AG09309 (cell line): ENCODE data around the gene BRSK1.

Experiments used
- DNase-seq: peaks from one replicate; pipeline ENCODE4 v3.0.0-alpha.2; 2010; ENCODE audit warnings: low read depth
- H3K4me3 ChIP-seq: 2 replicates; pipeline ENCODE4 v1.5.1; 2011; ENCODE audit warnings: mild to moderate bottlenecking, low read depth, low read length, moderate library complexity; ENCODE audit not compliant: control insufficient read depth
- TF ChIP-seq, protein P1 (sequence below): IDR thresholded peaks from 2 replicates; pipeline ENCODE4 v1.5.1; 2011; ENCODE audit warnings: mild to moderate bottlenecking, low read depth, low read length, inconsistent platforms; ENCODE audit not compliant: insufficient read depth, control insufficient read depth; ENCODE audit errors: missing control alignments

Gene BRSK1

DNA sequence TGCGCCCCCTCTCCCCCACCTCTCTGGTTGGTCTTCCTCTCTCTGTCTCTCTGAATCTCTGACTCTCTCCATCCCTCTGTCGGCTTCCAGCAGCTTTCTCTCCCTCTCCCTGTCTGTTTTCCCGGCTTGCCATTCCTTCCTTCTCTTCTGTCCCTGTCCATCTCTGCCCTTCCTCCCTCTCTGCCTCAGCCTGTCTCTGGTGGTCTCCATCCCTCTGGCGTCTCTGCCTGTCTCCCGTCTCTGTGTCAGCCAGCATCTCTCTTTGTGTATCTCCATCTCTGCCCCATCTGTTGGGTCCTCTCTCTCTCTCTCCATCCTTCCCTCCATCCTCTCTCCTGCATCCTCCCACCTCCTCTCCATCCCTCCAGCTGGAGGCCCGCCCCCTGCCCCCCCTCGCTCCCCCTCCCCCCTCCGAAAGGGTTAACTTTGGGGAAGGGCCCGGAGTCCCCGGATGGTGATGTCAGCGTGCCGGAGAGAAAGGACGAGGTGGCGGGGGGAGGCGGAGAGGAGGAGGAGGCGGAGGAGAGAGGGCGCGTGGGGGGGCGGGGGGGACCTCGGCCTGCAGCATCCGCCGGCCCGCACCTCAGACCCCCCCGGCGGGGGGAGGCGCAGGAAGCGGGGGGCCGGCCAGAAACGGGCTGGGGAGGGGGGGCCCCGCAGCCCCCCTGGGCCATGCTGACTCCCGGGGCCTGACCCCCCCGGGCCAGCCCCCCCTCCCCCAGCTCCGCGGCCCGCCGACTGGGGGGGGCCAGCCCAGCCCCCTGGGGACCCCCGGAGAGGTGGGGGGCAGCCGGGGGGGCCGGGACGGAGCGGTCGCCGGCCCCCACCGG, at the start of gene BRSK1:
BRSK1 (plus strand) TSS at position 450 of the 830 bp plus-strand sequence. CDS start 446 bp downstream, outside the sequence.
- TF ChIP-seq, protein P1, sequence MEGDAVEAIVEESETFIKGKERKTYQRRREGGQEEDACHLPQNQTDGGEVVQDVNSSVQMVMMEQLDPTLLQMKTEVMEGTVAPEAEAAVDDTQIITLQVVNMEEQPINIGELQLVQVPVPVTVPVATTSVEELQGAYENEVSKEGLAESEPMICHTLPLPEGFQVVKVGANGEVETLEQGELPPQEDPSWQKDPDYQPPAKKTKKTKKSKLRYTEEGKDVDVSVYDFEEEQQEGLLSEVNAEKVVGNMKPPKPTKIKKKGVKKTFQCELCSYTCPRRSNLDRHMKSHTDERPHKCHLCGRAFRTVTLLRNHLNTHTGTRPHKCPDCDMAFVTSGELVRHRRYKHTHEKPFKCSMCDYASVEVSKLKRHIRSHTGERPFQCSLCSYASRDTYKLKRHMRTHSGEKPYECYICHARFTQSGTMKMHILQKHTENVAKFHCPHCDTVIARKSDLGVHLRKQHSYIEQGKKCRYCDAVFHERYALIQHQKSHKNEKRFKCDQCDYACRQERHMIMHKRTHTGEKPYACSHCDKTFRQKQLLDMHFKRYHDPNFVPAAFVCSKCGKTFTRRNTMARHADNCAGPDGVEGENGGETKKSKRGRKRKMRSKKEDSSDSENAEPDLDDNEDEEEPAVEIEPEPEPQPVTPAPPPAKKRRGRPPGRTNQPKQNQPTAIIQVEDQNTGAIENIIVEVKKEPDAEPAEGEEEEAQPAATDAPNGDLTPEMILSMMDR: no peak
- peak within 1 kb of the TSS; percentile 47 for H3K4me3 ChIP-seq

DNA sequence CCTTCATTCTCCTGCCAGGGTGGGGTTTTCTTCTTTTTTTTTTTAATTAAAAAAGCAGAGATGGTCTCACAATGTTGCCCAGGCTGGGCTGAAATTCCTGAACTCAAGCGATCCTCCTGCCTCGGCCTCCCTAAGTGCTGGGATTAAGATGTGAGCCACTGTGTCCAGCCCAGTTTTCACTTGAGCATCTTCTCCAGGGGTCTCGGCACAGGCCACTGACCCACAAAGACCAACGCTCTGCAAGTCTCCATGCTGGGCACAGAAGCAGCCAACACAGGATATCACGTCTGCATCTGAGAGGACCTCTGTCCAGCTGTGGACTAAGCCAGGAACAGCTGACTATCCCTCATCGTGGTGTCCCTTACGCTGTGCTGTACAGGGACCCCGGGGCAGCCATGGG, 45.8 kb upstream of the BRSK1 start:
- no peak for DNase-seq
- H3K4me3 ChIP-seq: no peak overlapping the region
- TF ChIP-seq, protein P1: no peak

More for the DNA sequence above, at the start of gene BRSK1:
- DNase-seq: no peak

DNA sequence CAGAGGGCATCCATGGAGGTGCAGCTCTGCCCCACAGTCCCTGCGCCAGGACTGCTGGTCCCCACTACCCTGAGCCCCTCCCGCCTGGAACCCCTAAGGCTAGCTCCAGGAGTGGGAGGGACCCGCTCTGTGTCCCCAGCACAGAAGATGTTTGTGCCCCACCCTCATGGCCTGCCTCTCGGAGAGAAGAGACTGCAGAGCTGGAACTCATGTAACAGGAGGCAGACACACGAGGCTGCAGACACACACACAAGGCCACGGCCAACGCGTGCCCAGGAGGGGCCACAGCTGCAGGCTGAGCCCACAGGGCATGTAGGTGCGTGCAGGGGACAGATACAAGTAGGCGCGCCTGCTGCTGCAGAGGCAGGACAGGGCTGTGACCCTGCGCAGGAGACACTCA, 44.8 kb upstream of the BRSK1 start:
- H3K4me3 ChIP-seq: no peak overlapping the region
- DNase-seq: no peak
- TF ChIP-seq, protein P1: no peak

DNA sequence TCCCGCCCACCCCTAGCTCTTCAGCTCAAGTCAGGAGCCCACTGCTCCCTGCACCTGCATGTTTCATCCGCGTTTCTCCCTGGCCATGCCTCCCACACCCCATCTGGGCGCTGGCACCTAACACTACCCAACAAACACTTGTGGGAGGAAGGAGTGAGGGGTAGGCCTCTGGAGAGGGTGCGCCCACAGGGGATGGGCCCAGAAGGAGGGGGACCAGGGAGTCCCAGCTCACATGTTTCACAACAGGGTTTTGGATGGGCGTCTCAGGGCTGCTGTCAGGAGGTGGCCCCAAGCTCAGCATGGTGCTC, 43.1 kb upstream of the BRSK1 start:
- H3K4me3 ChIP-seq: no peak overlapping the region
- TF ChIP-seq, protein P1: no peak
- DNase-seq: no peak

DNA sequence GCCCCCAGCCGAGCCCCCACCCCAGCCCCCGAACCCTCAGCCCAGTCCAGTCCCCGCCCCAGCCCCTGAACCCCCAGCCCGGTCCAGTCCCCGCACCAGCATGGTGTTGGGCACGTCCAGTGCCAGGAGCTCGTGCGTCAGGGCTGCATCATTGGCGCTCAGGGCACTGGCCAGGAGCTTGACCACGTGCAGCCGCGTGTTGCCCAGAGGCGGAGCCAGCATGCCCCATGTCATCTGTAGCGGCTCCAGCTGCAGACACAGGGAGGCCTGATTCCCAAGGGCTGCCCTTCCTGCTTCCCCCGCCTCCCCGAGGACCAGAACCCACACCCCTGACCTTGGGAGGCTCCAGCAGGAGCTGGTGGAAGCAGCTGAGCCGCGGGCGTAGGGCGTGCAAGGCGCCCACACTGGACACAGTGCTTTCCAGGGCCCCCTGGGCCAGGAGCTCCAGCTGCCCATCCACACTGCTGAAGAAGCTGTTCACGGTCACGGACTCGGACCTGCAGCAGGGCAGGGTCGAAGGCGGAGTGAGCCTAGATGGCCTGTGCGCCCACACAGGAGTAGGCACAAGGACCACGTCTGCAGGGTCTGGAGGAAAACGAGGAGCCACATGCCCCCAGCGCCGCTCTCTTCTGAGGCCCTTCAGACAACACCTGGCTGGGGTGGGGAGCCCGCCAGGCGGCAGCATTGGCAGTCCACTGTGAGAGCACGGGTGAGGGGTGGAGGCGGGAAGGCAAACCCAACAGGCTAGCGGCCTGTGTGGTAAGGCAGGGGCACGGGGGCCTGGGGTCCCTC, 42.5 kb upstream of the BRSK1 start:
- TF ChIP-seq, protein P1: no peak
- no peak for DNase-seq
- H3K4me3 ChIP-seq: no peak overlapping the region

DNA sequence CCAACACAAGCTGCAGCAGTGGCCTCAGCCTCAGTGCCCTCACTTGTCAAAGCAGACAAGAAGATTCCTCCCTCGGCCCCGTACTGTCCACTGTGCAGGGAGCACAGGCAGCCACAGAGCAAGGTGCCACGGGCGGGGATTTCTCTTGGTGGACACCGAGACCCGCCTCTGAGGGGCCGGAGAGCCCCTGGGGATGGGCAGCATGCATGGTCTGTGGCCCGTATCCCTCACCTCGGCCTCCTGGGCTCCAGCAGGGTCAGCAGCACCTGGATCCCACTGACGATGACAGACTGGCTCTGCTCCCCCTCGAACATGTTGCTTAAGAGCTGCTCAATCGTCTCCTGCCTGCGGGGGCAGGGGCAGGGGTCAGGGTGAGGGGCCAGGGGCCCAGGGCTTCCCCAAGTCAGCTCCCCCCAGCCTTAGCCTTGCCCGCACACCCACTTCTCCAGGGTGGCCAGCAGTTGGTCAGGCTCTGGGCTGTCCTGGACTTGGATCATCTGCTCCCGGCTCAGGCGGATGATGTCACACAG, 41.8 kb upstream of the BRSK1 start:
- no peak overlapping the region for H3K4me3 ChIP-seq
- DNase-seq: no peak
- TF ChIP-seq, protein P1: no peak
